Measurements from ENCODE around the gene CLN6. TPM values are rescaled to one million over a fixed set of nuclear protein-coding genes. Genes with fewer than 3 reads are reported as not detected.

The CLN6 gene
- total and polyA plus RNA-seq, 8 donors = 6.4 to 151 (median 17.3) TPM

GRCh38 chr15:68258692-68259091 lies 29.2 kb upstream of the CLN6 start:
- Histone ChIP-seq H3K27ac (peak overlapping the region in 1 of 5 donors; percentile 28), H3K9me3 (no peaks in the 10 kb centered on the region), H3K4me3 (no peak overlapping the region), H3K4me1 (peaks cover 5 to 16% (median 12%) of the 10 kb centered on the region in 4 donors), H3K36me3 (no peaks in the 10 kb centered on the region), H3K27me3 (no peaks in the 10 kb centered on the region)
- intact Hi-C loops (cut with DNase I; ENCODE audit: low total_unique reads) = loop anchor here (10.0 kb wide), 2 partner anchors 46 to 126 kb away; no protein-coding TSS in a partner anchor
- DNase-seq = no peak
- WGBS, 5 donors = 59 to 80% (median 75%) methylated on average over 4 of the region's 4 CpGs
- TF ChIP-seq POLR2AphosphoS5 (IDR thresholded peaks at IDR 0.05) (no peak), POLR2A (IDR thresholded peaks at IDR 0.05) (no peak), CTCF (IDR thresholded peaks at IDR 0.05) (no peak), EP300 (IDR thresholded peaks at IDR 0.05) (no peak)

- WGBS, 5 donors = 5 to 13% (median 7%) methylated on average over 50 to 57 of the region's 57 CpGs
- intact Hi-C loops (cut with DNase I; ENCODE audit: low total_unique reads) = loop anchor here (10.0 kb wide), 2 partner anchors 48 to 128 kb away; no protein-coding TSS in a partner anchor
- Histone ChIP-seq H3K27me3 (no peaks in the 10 kb centered on the region), H3K9me3 (no peaks in the 10 kb centered on the region), H3K27ac (peak overlapping the region; percentile 79 to 92 (median 82)), H3K4me1 (peaks cover 5 to 23% (median 13%) of the 10 kb centered on the region in 4 donors), H3K4me3 (peak overlapping the region; percentile 42 to 61 (median 58)), H3K36me3 (no peaks in the 10 kb centered on the region)
- peak; percentile 79 to 94 for DNase-seq
- TF ChIP-seq POLR2A (IDR thresholded peaks at IDR 0.05) = no peak
- peak; percentile 82 to 90 (median 84) for TF ChIP-seq POLR2AphosphoS5 (IDR thresholded peaks at IDR 0.05)
- no peak for TF ChIP-seq CTCF (IDR thresholded peaks at IDR 0.05)
These were observed 27.3 kb upstream of the CLN6 start for GRCh38 chr15:68256675-68257450.

- 28 to 35% (median 32%) methylated on average over 7 of the region's 7 CpGs for WGBS, 5 donors
- no peaks in the 10 kb centered on the region for H3K36me3 ChIP-seq
- no peak overlapping the region for H3K4me3 ChIP-seq
- H3K9me3 ChIP-seq = no peaks in the 10 kb centered on the region
- TF ChIP-seq POLR2AphosphoS5 (IDR thresholded peaks at IDR 0.05) = no peak
- no peak for TF ChIP-seq POLR2A (IDR thresholded peaks at IDR 0.05)
- peak in 5 of 7 experiments; percentile 57 to 86 (median 80) for TF ChIP-seq CTCF (IDR thresholded peaks at IDR 0.05)
- no peak for TF ChIP-seq EP300 (IDR thresholded peaks at IDR 0.05)
- intact Hi-C loops (cut with DNase I; ENCODE audit: low total_unique reads) = loop anchor here (10.0 kb wide), 2 partner anchors 52 to 132 kb away; no protein-coding TSS in a partner anchor
- H3K4me1 ChIP-seq = peaks cover 5 to 23% (median 13%) of the 10 kb centered on the region in 4 donors
- no peak overlapping the region for H3K27ac ChIP-seq
- H3K27me3 ChIP-seq = no peaks in the 10 kb centered on the region
- DNase-seq = peak; percentile 37 to 87
These were observed 23.5 kb upstream of the CLN6 start for GRCh38 chr15:68252925-68253534.

GRCh38 chr15:68249058-68249713 lies 19.7 kb upstream of the CLN6 start:
- Histone ChIP-seq H3K27me3 (no peaks in the 10 kb centered on the region), H3K27ac (no peak overlapping the region), H3K9me3 (peaks cover under 1 to 8% (median 6%) of the 10 kb centered on the region in 4 donors), H3K4me1 (peaks cover 0 to 9% (median 0%) of the 10 kb centered on the region in 4 donors), H3K36me3 (no peaks in the 10 kb centered on the region), H3K4me3 (no peak overlapping the region)
- no peak for TF ChIP-seq POLR2AphosphoS5 (IDR thresholded peaks at IDR 0.05)
- TF ChIP-seq CTCF (IDR thresholded peaks at IDR 0.05) = no peak
- no peak for TF ChIP-seq EP300 (IDR thresholded peaks at IDR 0.05)
- TF ChIP-seq POLR2A (IDR thresholded peaks at IDR 0.05) = no peak
- DNase-seq = no peak
- WGBS, 5 donors = 45 to 71% (median 61%) methylated on average over 3 of the region's 3 CpGs
- intact Hi-C loops (cut with DNase I; ENCODE audit: low total_unique reads) = no loop called here

Data from stomach (tissue), 9 donors.